Measurements from ENCODE around the gene LRRC1.

The LRRC1 gene

DNA sequence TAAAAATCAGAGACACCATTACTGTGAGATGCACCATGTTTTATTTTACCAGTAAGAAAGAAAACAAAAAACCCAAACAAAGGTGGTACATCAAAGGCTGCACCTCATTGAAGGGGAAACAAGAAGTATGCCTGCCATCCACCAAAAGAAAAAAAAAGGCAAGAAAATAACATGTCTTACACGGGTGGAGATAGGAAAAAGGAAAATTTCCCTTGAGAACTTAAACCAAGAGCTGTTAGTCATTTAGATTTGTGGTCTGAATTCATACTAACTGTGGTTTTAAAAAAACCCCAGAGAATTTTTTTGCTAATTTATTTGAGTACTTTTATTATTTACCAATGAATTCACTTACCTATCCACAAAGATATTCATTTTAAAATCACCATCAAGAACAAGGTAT, 144.0 kb downstream of the LRRC1 start:
- Histone ChIP-seq H2AFZ (ENCODE audit: low read length, unreplicated experiment) (no peak overlapping the region), H3K4me1 (ENCODE audit: control insufficient read depth, insufficient read depth, low read length, unreplicated experiment) (no peaks in the 10 kb centered on the region), H3K27me3 (ENCODE audit: insufficient read depth, low read length) (no peaks in the 10 kb centered on the region), H3K27ac (ENCODE audit: low read depth, low read length) (no peak overlapping the region), H3K79me2 (ENCODE audit: control insufficient read depth, insufficient read depth, low read length, unreplicated experiment) (no peaks in the 10 kb centered on the region), H3K4me3 (ENCODE audit: low read depth, low read length) (no peak overlapping the region), H3K36me3 (ENCODE audit: insufficient read depth, low read length) (no peaks in the 10 kb centered on the region)

DNA sequence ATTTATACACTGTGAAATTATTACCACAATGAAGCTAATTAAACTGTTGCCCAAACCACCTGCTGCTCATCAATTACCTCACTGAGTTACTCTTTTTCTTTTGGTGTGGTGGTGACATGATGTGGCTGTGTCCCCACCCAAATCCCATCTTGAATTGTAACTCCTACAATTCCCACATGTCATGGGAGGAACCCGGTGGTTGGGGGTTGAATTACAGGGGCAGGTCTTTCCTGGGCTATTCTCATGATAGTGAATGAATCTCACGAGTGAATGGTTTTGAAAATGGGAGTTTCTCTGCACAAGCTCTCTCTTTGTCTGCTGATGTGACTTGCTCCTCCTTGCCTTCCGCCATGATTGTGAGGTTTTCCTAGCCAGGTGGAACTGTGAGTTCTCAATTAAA, 145.0 kb downstream of the LRRC1 start:
- H3K27ac ChIP-seq (ENCODE audit: low read depth, low read length), result no peak overlapping the region
- no peaks in the 10 kb centered on the region for H3K36me3 ChIP-seq (ENCODE audit: insufficient read depth, low read length)
- H3K79me2 ChIP-seq (ENCODE audit: control insufficient read depth, insufficient read depth, low read length, unreplicated experiment), result no peaks in the 10 kb centered on the region
- no peaks in the 10 kb centered on the region for H3K4me1 ChIP-seq (ENCODE audit: control insufficient read depth, insufficient read depth, low read length, unreplicated experiment)
- H3K4me3 ChIP-seq (ENCODE audit: low read depth, low read length), result no peak overlapping the region
- no peak overlapping the region for H2AFZ ChIP-seq (ENCODE audit: low read length, unreplicated experiment)
- no peaks in the 10 kb centered on the region for H3K27me3 ChIP-seq (ENCODE audit: insufficient read depth, low read length)

GRCh38 chr6:53943395-53943794, 148.6 kb downstream of the LRRC1 start:
- no peaks in the 10 kb centered on the region for H3K79me2 ChIP-seq (ENCODE audit: control insufficient read depth, insufficient read depth, low read length, unreplicated experiment)
- H3K4me1 ChIP-seq (ENCODE audit: control insufficient read depth, insufficient read depth, low read length, unreplicated experiment), result no peaks in the 10 kb centered on the region
- no peaks in the 10 kb centered on the region for H3K36me3 ChIP-seq (ENCODE audit: insufficient read depth, low read length)
- H3K27ac ChIP-seq (ENCODE audit: low read depth, low read length), result no peak overlapping the region
- H2AFZ ChIP-seq (ENCODE audit: low read length, unreplicated experiment), result no peak overlapping the region
- H3K27me3 ChIP-seq (ENCODE audit: insufficient read depth, low read length), result no peaks in the 10 kb centered on the region
- H3K4me3 ChIP-seq (ENCODE audit: low read depth, low read length), result no peak overlapping the region

DNA sequence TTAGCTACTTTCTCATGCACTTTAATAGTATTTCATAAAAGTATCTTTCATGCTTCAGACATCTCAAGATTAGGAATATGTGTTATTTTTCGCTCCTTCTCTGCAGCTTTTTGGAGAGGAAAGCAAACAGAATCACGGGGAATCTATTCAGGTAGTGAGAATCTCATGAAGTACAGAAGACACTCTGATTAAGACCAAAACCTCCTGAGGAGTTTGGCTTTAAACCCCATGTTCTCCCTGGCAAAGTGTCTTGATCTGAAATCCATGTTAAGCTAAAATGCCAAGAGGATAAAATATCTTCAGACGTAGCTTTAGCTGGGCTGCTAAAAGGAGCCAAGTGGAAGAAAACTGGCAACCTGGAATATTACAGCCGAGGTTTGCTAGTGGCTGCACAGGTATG, 149.3 kb downstream of the LRRC1 start:
- Histone ChIP-seq H3K27ac (ENCODE audit: low read depth, low read length) (no peak overlapping the region), H3K4me1 (ENCODE audit: control insufficient read depth, insufficient read depth, low read length, unreplicated experiment) (no peaks in the 10 kb centered on the region), H2AFZ (ENCODE audit: low read length, unreplicated experiment) (no peak overlapping the region), H3K4me3 (ENCODE audit: low read depth, low read length) (no peak overlapping the region), H3K27me3 (ENCODE audit: insufficient read depth, low read length) (no peaks in the 10 kb centered on the region), H3K36me3 (ENCODE audit: insufficient read depth, low read length) (no peaks in the 10 kb centered on the region), H3K79me2 (ENCODE audit: control insufficient read depth, insufficient read depth, low read length, unreplicated experiment) (no peaks in the 10 kb centered on the region)

DNA sequence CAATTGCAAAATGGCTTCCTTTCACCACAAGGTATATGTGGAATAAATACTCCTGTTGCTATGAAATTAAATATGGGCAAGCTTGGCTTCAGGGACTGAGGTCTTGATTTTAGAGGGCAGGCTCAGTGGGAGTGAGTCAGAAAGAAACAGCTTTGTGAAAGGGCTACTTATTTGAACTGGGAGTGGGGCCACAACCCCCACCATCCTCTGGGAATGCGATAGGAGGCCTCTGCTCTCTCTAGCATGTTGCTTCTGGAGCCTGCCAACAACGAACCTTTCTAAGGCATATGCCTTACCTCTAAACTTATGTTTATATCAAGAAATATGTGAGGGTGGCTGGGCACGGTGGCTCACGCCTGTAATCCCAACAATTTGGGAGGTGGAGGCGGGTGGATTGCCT, 149.7 kb downstream of the LRRC1 start:
- H3K4me3 ChIP-seq (ENCODE audit: low read depth, low read length), result no peak overlapping the region
- no peaks in the 10 kb centered on the region for H3K27me3 ChIP-seq (ENCODE audit: insufficient read depth, low read length)
- H3K36me3 ChIP-seq (ENCODE audit: insufficient read depth, low read length), result no peaks in the 10 kb centered on the region
- no peaks in the 10 kb centered on the region for H3K4me1 ChIP-seq (ENCODE audit: control insufficient read depth, insufficient read depth, low read length, unreplicated experiment)
- no peaks in the 10 kb centered on the region for H3K79me2 ChIP-seq (ENCODE audit: control insufficient read depth, insufficient read depth, low read length, unreplicated experiment)
- no peak overlapping the region for H2AFZ ChIP-seq (ENCODE audit: low read length, unreplicated experiment)
- no peak overlapping the region for H3K27ac ChIP-seq (ENCODE audit: low read depth, low read length)

DNA sequence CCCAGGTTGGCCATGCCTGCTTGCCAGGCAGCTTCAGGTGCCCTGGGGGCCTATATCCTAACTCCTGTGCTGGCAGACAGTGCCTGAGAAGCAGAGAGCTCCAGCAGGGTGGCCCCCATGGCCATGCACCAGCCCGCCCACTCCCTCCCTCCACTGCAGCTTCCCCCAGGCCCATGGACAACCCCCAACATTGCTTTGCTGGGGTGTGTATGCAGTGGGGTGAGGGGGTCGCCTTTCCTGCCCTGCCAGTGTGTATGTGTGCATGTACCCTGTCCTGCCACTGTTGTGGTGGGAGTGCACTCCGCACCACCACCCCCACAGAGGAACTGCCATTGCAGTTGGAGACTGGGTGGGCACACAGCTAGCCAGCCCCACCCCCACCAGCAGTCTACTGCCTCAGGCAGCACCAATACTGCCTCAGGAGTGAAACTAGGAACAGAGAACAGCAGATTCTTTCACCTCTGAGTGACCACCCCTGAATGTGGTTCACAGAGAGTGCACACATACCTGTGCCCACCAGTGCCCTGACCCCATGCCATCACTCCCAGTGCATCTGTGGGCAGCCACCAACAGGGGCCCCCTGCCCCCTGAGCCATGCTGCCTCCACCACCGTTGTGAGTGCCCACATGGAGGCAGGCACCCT, 151.1 kb downstream of the LRRC1 start:
- H3K4me1 ChIP-seq (ENCODE audit: control insufficient read depth, insufficient read depth, low read length, unreplicated experiment), result no peaks in the 10 kb centered on the region
- H2AFZ ChIP-seq (ENCODE audit: low read length, unreplicated experiment), result no peak overlapping the region
- no peak overlapping the region for H3K4me3 ChIP-seq (ENCODE audit: low read depth, low read length)
- no peaks in the 10 kb centered on the region for H3K27me3 ChIP-seq (ENCODE audit: insufficient read depth, low read length)
- no peaks in the 10 kb centered on the region for H3K36me3 ChIP-seq (ENCODE audit: insufficient read depth, low read length)
- H3K27ac ChIP-seq (ENCODE audit: low read depth, low read length), result no peak overlapping the region
- no peaks in the 10 kb centered on the region for H3K79me2 ChIP-seq (ENCODE audit: control insufficient read depth, insufficient read depth, low read length, unreplicated experiment)

- Histone ChIP-seq H2AFZ (ENCODE audit: low read length, unreplicated experiment) (no peak overlapping the region), H3K79me2 (ENCODE audit: control insufficient read depth, insufficient read depth, low read length, unreplicated experiment) (no peaks in the 10 kb centered on the region), H3K27ac (ENCODE audit: low read depth, low read length) (no peak overlapping the region), H3K27me3 (ENCODE audit: insufficient read depth, low read length) (no peaks in the 10 kb centered on the region), H3K4me3 (ENCODE audit: low read depth, low read length) (no peak overlapping the region), H3K36me3 (ENCODE audit: insufficient read depth, low read length) (no peaks in the 10 kb centered on the region), H3K4me1 (ENCODE audit: control insufficient read depth, insufficient read depth, low read length, unreplicated experiment) (no peaks in the 10 kb centered on the region)
Observed at GRCh38 chr6:53947780-53948179, 153.0 kb downstream of the LRRC1 start.

DNA sequence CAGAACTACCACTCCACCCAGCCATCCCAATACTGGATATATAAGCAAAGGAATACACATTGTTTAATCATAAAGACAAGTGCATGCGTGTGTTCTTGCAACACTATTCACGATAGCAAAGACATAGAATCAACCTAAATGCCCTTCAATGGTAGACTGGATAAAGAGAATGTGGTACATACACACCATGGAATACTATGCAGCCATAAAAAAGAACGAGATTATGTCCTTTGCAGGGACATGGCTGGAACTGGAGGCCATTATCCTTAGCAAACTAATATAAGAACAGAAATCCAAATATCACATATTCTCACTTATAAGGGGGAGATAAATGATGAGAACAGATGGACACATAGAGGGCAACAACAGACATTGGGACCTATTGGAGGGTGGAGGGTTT, 156.6 kb downstream of the LRRC1 start:
- Histone ChIP-seq H3K4me1 (ENCODE audit: control insufficient read depth, insufficient read depth, low read length, unreplicated experiment) (no peaks in the 10 kb centered on the region), H2AFZ (ENCODE audit: low read length, unreplicated experiment) (no peak overlapping the region), H3K27me3 (ENCODE audit: insufficient read depth, low read length) (no peaks in the 10 kb centered on the region), H3K27ac (ENCODE audit: low read depth, low read length) (no peak overlapping the region), H3K79me2 (ENCODE audit: control insufficient read depth, insufficient read depth, low read length, unreplicated experiment) (no peaks in the 10 kb centered on the region), H3K4me3 (ENCODE audit: low read depth, low read length) (no peak overlapping the region), H3K36me3 (ENCODE audit: insufficient read depth, low read length) (no peaks in the 10 kb centered on the region)

GRCh38 chr6:53956068-53956711, 161.4 kb downstream of the LRRC1 start:
- no peak overlapping the region for H3K4me3 ChIP-seq (ENCODE audit: low read depth, low read length)
- no peak overlapping the region for H2AFZ ChIP-seq (ENCODE audit: low read length, unreplicated experiment)
- no peak overlapping the region for H3K27ac ChIP-seq (ENCODE audit: low read depth, low read length)
- H3K4me1 ChIP-seq (ENCODE audit: control insufficient read depth, insufficient read depth, low read length, unreplicated experiment), result no peaks in the 10 kb centered on the region
- no peaks in the 10 kb centered on the region for H3K79me2 ChIP-seq (ENCODE audit: control insufficient read depth, insufficient read depth, low read length, unreplicated experiment)
- no peaks in the 10 kb centered on the region for H3K36me3 ChIP-seq (ENCODE audit: insufficient read depth, low read length)
- H3K27me3 ChIP-seq (ENCODE audit: insufficient read depth, low read length), result no peaks in the 10 kb centered on the region

DNA sequence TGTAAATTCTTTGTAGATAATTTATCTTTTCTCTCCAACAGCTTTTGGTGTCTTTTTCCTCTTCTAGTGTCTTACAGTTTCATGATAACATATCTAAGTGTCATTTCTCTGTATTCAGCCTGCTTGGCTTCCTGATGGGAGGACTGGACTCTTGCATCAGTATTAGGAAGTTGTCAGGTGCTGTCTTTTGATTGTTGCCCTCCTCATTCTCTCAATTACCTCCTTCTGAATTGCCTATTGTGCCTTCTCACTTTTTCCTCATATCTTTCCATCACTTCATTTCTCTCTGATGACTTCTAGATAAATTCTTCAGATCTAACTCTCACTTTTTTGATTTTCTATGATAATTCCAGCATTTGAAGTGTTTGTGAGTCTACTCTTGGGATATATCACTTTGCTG, 162.0 kb downstream of the LRRC1 start:
- H2AFZ ChIP-seq (ENCODE audit: low read length, unreplicated experiment), result no peak overlapping the region
- no peak overlapping the region for H3K27ac ChIP-seq (ENCODE audit: low read depth, low read length)
- no peaks in the 10 kb centered on the region for H3K79me2 ChIP-seq (ENCODE audit: control insufficient read depth, insufficient read depth, low read length, unreplicated experiment)
- no peaks in the 10 kb centered on the region for H3K27me3 ChIP-seq (ENCODE audit: insufficient read depth, low read length)
- H3K36me3 ChIP-seq (ENCODE audit: insufficient read depth, low read length), result no peaks in the 10 kb centered on the region
- H3K4me1 ChIP-seq (ENCODE audit: control insufficient read depth, insufficient read depth, low read length, unreplicated experiment), result no peaks in the 10 kb centered on the region
- no peak overlapping the region for H3K4me3 ChIP-seq (ENCODE audit: low read depth, low read length)

GRCh38 chr6:53959717-53960116, 164.9 kb downstream of the LRRC1 start:
- Histone ChIP-seq H3K36me3 (ENCODE audit: insufficient read depth, low read length) (no peaks in the 10 kb centered on the region), H3K4me1 (ENCODE audit: control insufficient read depth, insufficient read depth, low read length, unreplicated experiment) (no peaks in the 10 kb centered on the region), H3K4me3 (ENCODE audit: low read depth, low read length) (no peak overlapping the region), H2AFZ (ENCODE audit: low read length, unreplicated experiment) (no peak overlapping the region), H3K79me2 (ENCODE audit: control insufficient read depth, insufficient read depth, low read length, unreplicated experiment) (no peaks in the 10 kb centered on the region), H3K27me3 (ENCODE audit: insufficient read depth, low read length) (no peaks in the 10 kb centered on the region), H3K27ac (ENCODE audit: low read depth, low read length) (no peak overlapping the region)

All from ACC112 (cell line).